ENCODE results near the gene THEMIS2.

Gene THEMIS2

GRCh38 chr1:27832762-27833161 lies 39.6 kb upstream of the THEMIS2 start:
- TF ChIP-seq PPARA (CRISPR knock-in tag; IDR thresholded peaks at IDR 0.05; ENCODE audit: borderline replicate concordance) (no peak), ZNF8 (CRISPR knock-in tag; IDR thresholded peaks at IDR 0.05) (no peak), ZNF70 (CRISPR knock-in tag; IDR thresholded peaks at IDR 0.05) (no peak), TOX (CRISPR knock-in tag; IDR thresholded peaks at IDR 0.05; ENCODE audit: borderline replicate concordance) (no peak), ZFP30 (CRISPR knock-in tag; IDR thresholded peaks at IDR 0.05) (no peak), SNAI2 (CRISPR knock-in tag; IDR thresholded peaks at IDR 0.05) (no peak), TSHZ2 (CRISPR knock-in tag; IDR thresholded peaks at IDR 0.05) (no peak), RARB (CRISPR knock-in tag; IDR thresholded peaks at IDR 0.05) (no peak), PATZ1 (CRISPR knock-in tag; IDR thresholded peaks at IDR 0.05; ENCODE audit: borderline replicate concordance) (no peak), ESRRG (CRISPR knock-in tag; IDR thresholded peaks at IDR 0.05) (no peak), GLIS3 (CRISPR knock-in tag; IDR thresholded peaks at IDR 0.05) (no peak), BACH2 (CRISPR knock-in tag; IDR thresholded peaks at IDR 0.05; ENCODE audit: borderline replicate concordance) (no peak), POU6F1 (CRISPR knock-in tag; IDR thresholded peaks at IDR 0.05; ENCODE audit: borderline replicate concordance, low read depth) (no peak), ISL1 (CRISPR knock-in tag; IDR thresholded peaks at IDR 0.05) (no peak), CSRNP3 (CRISPR knock-in tag; IDR thresholded peaks at IDR 0.05) (no peak), ZNF565 (CRISPR knock-in tag; conservative IDR thresholded peaks at IDR 0.05; ENCODE audit: low read depth) (no peak), CREB5 (CRISPR knock-in tag; IDR thresholded peaks at IDR 0.05; ENCODE audit: low read depth) (no peak)
- no peak for ATAC-seq

GRCh38 chr1:27833470-27833869 lies 38.9 kb upstream of the THEMIS2 start:
- no peak for ATAC-seq
- TF ChIP-seq ZNF8 (CRISPR knock-in tag; IDR thresholded peaks at IDR 0.05) (no peak), OSR1 (CRISPR knock-in tag; IDR thresholded peaks at IDR 0.05) (no peak), GLIS3 (CRISPR knock-in tag; IDR thresholded peaks at IDR 0.05) (no peak), ZFP3 (CRISPR knock-in tag; IDR thresholded peaks at IDR 0.05) (no peak), TSHZ2 (CRISPR knock-in tag; IDR thresholded peaks at IDR 0.05) (no peak), PPARA (CRISPR knock-in tag; IDR thresholded peaks at IDR 0.05; ENCODE audit: borderline replicate concordance) (no peak), BACH2 (CRISPR knock-in tag; IDR thresholded peaks at IDR 0.05; ENCODE audit: borderline replicate concordance) (no peak), TCF4 (CRISPR knock-in tag; IDR thresholded peaks at IDR 0.05; ENCODE audit: borderline replicate concordance) (no peak)
